K562 (cell line): ENCODE results near the gene WTAP. TPM values are rescaled to one million over a fixed set of nuclear protein-coding genes. Genes with fewer than 3 reads are reported as not detected.

Source experiments
- ATAC-seq: fragments of 200-7000 bp; cut with Tn5 transposase; 3 replicates; pipeline ENCODE4 v1.9.1; 2020; ENCODE audit warnings: moderate library complexity
- BruUV-seq: library from RNA; stranded (reverse); fragments of 400-500 nt; replicated peaks from 2 replicates; lab custom pipeline; 2021; lab: Mats Ljungman, UMichigan
- CTCF ChIA-PET: fragments of 300-600 bp; formaldehyde crosslinking; extraction: SDS; loops from one replicate; lab custom pipeline; 2021; ENCODE audit warnings: low intra/inter-chr PET ratio; lab: Yijun Ruan, JAX
- POLR2A ChIA-PET: fragments of 300-600, 350-650 bp; sonication (Branson Sonifier 250); formaldehyde crosslinking; extraction: SDS; loops from one replicate; lab custom pipeline; 2021; ENCODE audit warnings: antibody characterized with exemption, inconsistent platforms; lab: Yijun Ruan, JAX
- DNase-seq, 4 experiments: peaks; one replicate each; pipeline versions ENCODE4 v3.0.0 to v3.0.0-alpha.2; 2011 to 2018; ENCODE audit warnings: low spot score in 3 of 4, mixed read lengths in 3 of 4; ENCODE audit errors: extremely low read depth in 1 of 4
- FAIRE-seq: peaks from 2 replicates; lab custom pipeline; 2011; peaks lifted over from hg19 to GRCh38; lab: Jason Lieb, UNC
- H2AFZ ChIP-seq: 2 replicates; pipeline ENCODE4 v1.6.0; 2011; ENCODE audit warnings: low read depth, low read length, control low read depth, inconsistent platforms
- H3K27ac ChIP-seq: fragments of 200-600 bp; 3 replicates; pipeline ENCODE4 v1.8.0; 2011; ENCODE audit warnings: low read depth, mild to moderate bottlenecking, control low read depth, inconsistent platforms, low read length, moderate library complexity, mixed read lengths; ENCODE audit errors: extremely low read depth
- H3K27me3 ChIP-seq, 2 experiments: fragments of 300-600 bp in 1 of 2; 2 replicates in 1 of 2; 3 replicates in 1 of 2; pipeline versions ENCODE4 v1.6.0 to v1.8.0; 2011; ENCODE audit warnings: inconsistent platforms in 2 of 2, low read length in 2 of 2, mild to moderate bottlenecking in 1 of 2, mixed read lengths in 1 of 2, moderate library complexity in 1 of 2; ENCODE audit not compliant: control insufficient read depth in 2 of 2, insufficient read depth in 2 of 2
- H3K36me3 ChIP-seq: fragments of 300-600 bp; 3 replicates; pipeline ENCODE4 v1.8.0; 2011; ENCODE audit warnings: mild to moderate bottlenecking, low read length, inconsistent platforms; ENCODE audit not compliant: control insufficient read depth, insufficient read depth
- H3K4me1 ChIP-seq, 2 experiments: fragments of 200-600 bp in 1 of 2; replicated peaks in 1 of 2; 2 replicates in 1 of 2; 3 replicates in 1 of 2; pipeline versions ENCODE4 v1.5.1 to v1.8.0; 2011; ENCODE audit warnings: inconsistent platforms in 2 of 2, low read length in 2 of 2, mild to moderate bottlenecking in 1 of 2, mixed read lengths in 1 of 2, moderate library complexity in 1 of 2; ENCODE audit not compliant: control insufficient read depth in 2 of 2, insufficient read depth in 2 of 2
- H3K4me2 ChIP-seq: 2 replicates; pipeline ENCODE4 v1.6.1; 2011; ENCODE audit warnings: low read length, control low read depth, inconsistent platforms, mixed read lengths; ENCODE audit not compliant: insufficient read depth
- H3K4me3 ChIP-seq: fragments of 200-600 bp; sonication (generic), shearing (Covaris generic); 2 replicates; pipeline ENCODE4 v1.5.1; 2016; ENCODE audit warnings: control low read depth, inconsistent platforms
- H3K79me2 ChIP-seq: fragments of 200-600 bp; 3 replicates; pipeline ENCODE4 v1.8.0; 2011; ENCODE audit warnings: low read length, inconsistent platforms; ENCODE audit not compliant: control insufficient read depth, insufficient read depth
- H3K9ac ChIP-seq, 2 experiments: 2 replicates each; pipeline versions ENCODE4 v1.6.0 to v1.6.1; 2011; ENCODE audit warnings: low read depth in 2 of 2, low read length in 2 of 2, control low read depth in 1 of 2, inconsistent platforms in 1 of 2, mild to moderate bottlenecking in 1 of 2, mixed read lengths in 1 of 2; ENCODE audit not compliant: insufficient read depth in 1 of 2
- H3K9me1 ChIP-seq: one replicate; pipeline ENCODE4 v1.6.0; 2011; ENCODE audit warnings: inconsistent platforms, mild to moderate bottlenecking, low read length, moderate library complexity; ENCODE audit not compliant: control insufficient read depth, insufficient read depth
- H3K9me3 ChIP-seq: replicated peaks from 2 replicates; pipeline ENCODE4 v1.5.1; 2011; ENCODE audit warnings: low read depth, low read length, inconsistent platforms; ENCODE audit not compliant: control insufficient read depth, insufficient read depth
- H4K20me1 ChIP-seq: replicated peaks from 2 replicates; pipeline ENCODE4 v1.6.1; 2011; ENCODE audit warnings: low read length, inconsistent platforms, mixed read lengths; ENCODE audit not compliant: control insufficient read depth, insufficient read depth
- ARID4B ChIP-seq: sonication (generic); formaldehyde crosslinking; IDR thresholded peaks from 2 replicates; pipeline ENCODE4 v1.8.0; 2022; ENCODE audit warnings: mild to moderate bottlenecking, missing genetic modification reagents
- CBFA2T2 ChIP-seq: fragments of 450-650 bp; conservative IDR thresholded peaks from 2 replicates; pipeline ENCODE4 v1.6.1; 2017; ENCODE audit warnings: mild to moderate bottlenecking
- CBFA2T3 ChIP-seq: fragments of 450-650 bp; IDR thresholded peaks from 2 replicates; pipeline ENCODE4 v1.6.1; 2017
- FOXA3 ChIP-seq, 2 experiments: fragments of 450-650 bp in 1 of 2; sonication (generic) in 1 of 2; formaldehyde crosslinking; IDR thresholded peaks in 1 of 2; conservative IDR thresholded peaks in 1 of 2; 2 replicates each; pipeline versions ENCODE4 v1.4.0 to v1.8.0; 2020 to 2022; ENCODE audit warnings: mild to moderate bottlenecking in 2 of 2, missing genetic modification reagents in 1 of 2
- LEF1 ChIP-seq: fragments of 450-650 bp; IDR thresholded peaks from 2 replicates; pipeline ENCODE4 v1.6.1; 2016; ENCODE audit warnings: mild to moderate bottlenecking
- RNF219 ChIP-seq: fragments of 250-450 bp; sonication (Bioruptor Pico); IDR thresholded peaks from 2 replicates; pipeline ENCODE4 v1.5.0; 2022; ENCODE audit warnings: mild to moderate bottlenecking
- SAFB2 ChIP-seq: fragments of 200-400 bp; formaldehyde crosslinking; IDR thresholded peaks from 2 replicates; pipeline ENCODE4 v1.6.1; 2018; ENCODE audit warnings: borderline replicate concordance, low read length, low read depth, moderate library complexity; ENCODE audit not compliant: severe bottlenecking
- SMARCC2 ChIP-seq: fragments of 450-650 bp; IDR thresholded peaks from 2 replicates; pipeline ENCODE4 v1.6.1; 2017; ENCODE audit warnings: antibody characterized with exemption, moderate library complexity, mild to moderate bottlenecking, low read depth
- SOX6 ChIP-seq: fragments of 450-650 bp; IDR thresholded peaks from 2 replicates; pipeline ENCODE4 v1.6.1; 2014; ENCODE audit warnings: mild to moderate bottlenecking
- TAL1 ChIP-seq: fragments of 450-650 bp; IDR thresholded peaks from 2 replicates; pipeline ENCODE4 v1.6.1; 2016; ENCODE audit warnings: mild to moderate bottlenecking
- TCF3 ChIP-seq: sonication (generic); formaldehyde crosslinking; IDR thresholded peaks from 2 replicates; pipeline ENCODE4 v1.4.0; 2020; ENCODE audit warnings: mild to moderate bottlenecking, missing genetic modification reagents
- TEAD1 ChIP-seq, 2 experiments: fragments of 450-650 bp in 1 of 2; sonication (generic) in 1 of 2; formaldehyde crosslinking; IDR thresholded peaks; 2 replicates each; pipeline versions ENCODE4 v1.4.0 to v1.8.0; 2020 to 2022; ENCODE audit warnings: mild to moderate bottlenecking in 2 of 2, missing genetic modification reagents in 1 of 2
- ZNF384 ChIP-seq: IDR thresholded peaks from 2 replicates; pipeline ENCODE4 v1.6.1; 2012; ENCODE audit warnings: low read depth, low read length, improper control_type of control experiment
- WGBS: fragments of 100-300 bp; shearing (Covaris generic); methylation state at CpG from one replicate; pipeline ENCODE4 v1.1.6; 2016; ENCODE audit warnings: low coverage, mixed read lengths; ENCODE audit not compliant: insufficient coverage; ENCODE audit errors: missing lambda C conversion rate; 5-methylcytosine and 5-hydroxymethylcytosine counted together
- in situ Hi-C: fragments of 300-500 bp; cut with MboI; formaldehyde crosslinking; loops from 4 replicates; pipeline ENCODE4 v1.15.0; 2018; ENCODE audit warnings: inconsistent platforms, mixed read lengths
- intact Hi-C: fragments of 100-400 bp; cut with micrococcal nuclease; formaldehyde crosslinking; loops from 2 replicates; pipeline ENCODE4 v1.14.2; 2022
- polyA plus RNA-seq, 8 experiments: library from polyadenylated mRNA; depleted of rRNA in 4 of 8; stranded (reverse) in 5 of 8; unstranded in 3 of 8; fragments of >200 nt; fragmentation: Nextera tagmentation in 2 of 8; fragmentation: Illumina TruSeq in 1 of 8; extraction: Ambion mirVana in 2 of 8; extraction: Trizol in 1 of 8; gene quantifications; 2 replicates each; pipeline versions ENCODE4 v1.2.1 to v1.2.3, GENCODE V29; 2011 to 2014; ENCODE audit warnings: inconsistent platforms in 1 of 8, missing spikeins in 1 of 8
- total RNA-seq, 7 experiments: library from RNA; depleted of rRNA in 6 of 7; stranded (reverse); fragments of >200 nt in 6 of 7; fragmentation: Illumina TruSeq in 2 of 7; extraction: Trizol in 2 of 7; gene quantifications; 2 replicates each; pipeline versions ENCODE4 v1.2.1 to v1.2.3, GENCODE V29; 2011 to 2021; ENCODE audit warnings: low replicate concordance in 1 of 7

The WTAP gene
- total and polyA plus RNA-seq, 9 of the 15 experiments (the other 6 are each of a cell fraction or from before 2014, with no cell fraction given) = 52.4 to 156 (median 110) TPM

- TF ChIP-seq CBFA2T2 = peak; percentile 45
- peak; percentile 70; the same call in 1 of the 2 replicates for TF ChIP-seq SOX6
- no peak for TF ChIP-seq RNF219 (CRISPR knock-in tag)
- peak; percentile 54 for TF ChIP-seq TAL1
- TF ChIP-seq LEF1 = no peak
- TF ChIP-seq CBFA2T3 = peak; percentile 67
- peak; percentile 80 for TF ChIP-seq TCF3 (CRISPR knock-in tag)
- TF ChIP-seq TEAD1 (CRISPR knock-in tag; IDR thresholded peaks at IDR 0.05) = 0 out of 4 replicates have a peak, but pooled peaks of 1 of the 2 experiments have one; percentile 29
These were observed 8.7 kb upstream of the WTAP start (continued) for GRCh38 chr6:159718634-159719033.

GRCh38 chr6:159719287-159719686 lies 8.0 kb upstream of the WTAP start:
- no peaks in the 10 kb centered on the region for H3K27me3 ChIP-seq
- 0 out of 4 replicates have a peak overlapping the region, but pooled peaks of 1 of the 2 experiments have one; percentile 28 for H3K9ac ChIP-seq
- 80% methylated on average over 7 of the region's 7 CpGs for WGBS
- FAIRE-seq = no peak
- intact Hi-C loops (no loop called here), in situ Hi-C loops (no loop called here)
- no peak overlapping the region for H2AFZ ChIP-seq
- no peak for ATAC-seq
- ChIA-PET CTCF (no interaction called here), POLR2A (interaction anchor here (0.6 to 4.0 kb wide), 7 partner anchors 8 to 152 kb away, joined by 3 to 19 read pairs (median 4); partner anchors contain the start of genes MRPL18, SOD2, TCP1 and WTAP)
- peaks cover 6 to 23% of the 10 kb centered on the region in 2 experiments for H3K4me1 ChIP-seq
- H3K79me2 ChIP-seq = peaks cover 21% of the 10 kb centered on the region
- H3K9me3 ChIP-seq = peaks cover 5% of the 10 kb centered on the region; the same call in 1 of the 2 replicates
- no TSS peak for BruUV-seq
- H3K4me2 ChIP-seq = no peak overlapping the region
- H4K20me1 ChIP-seq = no peaks in the 10 kb centered on the region
- H3K9me1 ChIP-seq = no peaks in the 10 kb centered on the region
- no peak overlapping the region for H3K27ac ChIP-seq
- peaks cover 5% of the 10 kb centered on the region; the same call in 2 of the 3 replicates for H3K36me3 ChIP-seq
- DNase-seq = no peak
- no peak overlapping the region for H3K4me3 ChIP-seq
- TF ChIP-seq SMARCC2 (no peak), SAFB2 (no peak), ARID4B (CRISPR knock-in tag) (no peak), ZNF384 (0 out of 2 replicates have a peak, but pooled peaks have one; percentile 3), FOXA3 (CRISPR knock-in tag; conservative IDR thresholded peaks at IDR 0.05 in 1 of 2, IDR thresholded peaks at IDR 0.05 in 1 of 2) (no peak)
